Astrocyte (in vitro differentiated cells and primary cell): ENCODE data around the gene PCGF2. TPM values are rescaled to one million over a fixed set of nuclear protein-coding genes. Genes with fewer than 3 reads are reported as not detected.

Experiments used
- DNase-seq: peaks from one replicate; pipeline ENCODE4 v3.0.0-alpha.2; 2010; ENCODE audit warnings: low read depth
- FAIRE-seq: peaks from 2 replicates; lab custom pipeline; 2011; peaks lifted over from hg19 to GRCh38; lab: Jason Lieb, UNC
- H2AFZ ChIP-seq: 2 replicates; pipeline ENCODE4 v1.6.0; 2012; ENCODE audit warnings: low read depth, low read length, inconsistent platforms
- H3K27ac ChIP-seq: 2 replicates; pipeline ENCODE4 v1.5.1; 2011; ENCODE audit warnings: low read depth, low read length, inconsistent platforms
- H3K27me3 ChIP-seq: 2 replicates; pipeline ENCODE4 v1.6.0; 2011; ENCODE audit warnings: low read length, inconsistent platforms; ENCODE audit not compliant: insufficient read depth
- H3K36me3 ChIP-seq: 2 replicates; pipeline ENCODE4 v1.5.1; 2011; ENCODE audit warnings: low read length, inconsistent platforms; ENCODE audit not compliant: insufficient read depth
- H3K4me1 ChIP-seq: 2 replicates; pipeline ENCODE4 v1.5.1; 2011; ENCODE audit warnings: low read length, inconsistent platforms; ENCODE audit not compliant: insufficient read depth
- H3K4me2 ChIP-seq: 2 replicates; pipeline ENCODE4 v1.6.0; 2012; ENCODE audit warnings: low read length, inconsistent platforms
- H3K4me3 ChIP-seq: 2 replicates; pipeline ENCODE4 v1.5.1; 2011; ENCODE audit warnings: low read depth, mild to moderate bottlenecking, low read length, inconsistent platforms; ENCODE audit not compliant: insufficient read depth
- H3K79me2 ChIP-seq: 2 replicates; pipeline ENCODE4 v1.6.0; 2012; ENCODE audit warnings: mild to moderate bottlenecking, low read length, inconsistent platforms; ENCODE audit not compliant: insufficient read depth
- H3K9ac ChIP-seq: 2 replicates; pipeline ENCODE4 v1.6.0; 2012; ENCODE audit warnings: mild to moderate bottlenecking, low read length, inconsistent platforms
- H3K9me3 ChIP-seq: 2 replicates; pipeline ENCODE4 v1.5.1; 2012; ENCODE audit warnings: low read depth, mild to moderate bottlenecking, low read length, inconsistent platforms; ENCODE audit not compliant: insufficient read depth
- H4K20me1 ChIP-seq: 2 replicates; pipeline ENCODE4 v1.6.0; 2012; ENCODE audit warnings: low read length, inconsistent platforms; ENCODE audit not compliant: insufficient read depth
- H3K27ac Mint-ChIP-seq: one replicate; pipeline ENCODE4 v1.8.0; 2021; ENCODE audit warnings: mild to moderate bottlenecking, mixed read lengths; ENCODE audit not compliant: unreplicated experiment
- H3K27me3 Mint-ChIP-seq: one replicate; pipeline ENCODE4 v1.8.0; 2021; ENCODE audit warnings: low read depth, mixed read lengths; ENCODE audit not compliant: unreplicated experiment
- H3K36me3 Mint-ChIP-seq: one replicate; pipeline ENCODE4 v1.8.0; 2021; ENCODE audit warnings: low read depth, mixed read lengths; ENCODE audit not compliant: unreplicated experiment
- H3K4me1 Mint-ChIP-seq: one replicate; pipeline ENCODE4 v1.8.0; 2021; ENCODE audit warnings: low read depth, mixed read lengths; ENCODE audit not compliant: unreplicated experiment
- H3K4me3 Mint-ChIP-seq: one replicate; pipeline ENCODE4 v1.8.0; 2021; ENCODE audit warnings: mild to moderate bottlenecking, moderate library complexity, mixed read lengths; ENCODE audit not compliant: unreplicated experiment
- H3K9me3 Mint-ChIP-seq: one replicate; pipeline ENCODE4 v1.8.0; 2021; ENCODE audit warnings: mild to moderate bottlenecking, mixed read lengths; ENCODE audit not compliant: unreplicated experiment
- CTCF ChIP-seq: IDR thresholded peaks from 2 replicates; pipeline ENCODE4 v1.5.1; 2011; ENCODE audit warnings: low read depth, mild to moderate bottlenecking, inconsistent platforms, low read length, moderate library complexity; ENCODE audit not compliant: insufficient read depth
- EZH2 ChIP-seq: IDR thresholded peaks from 2 replicates; pipeline ENCODE4 v1.6.1; 2012; ENCODE audit warnings: mild to moderate bottlenecking, low read length, inconsistent platforms; ENCODE audit not compliant: insufficient read depth
- total RNA-seq: library from RNA; stranded (reverse); gene quantifications from 2 replicates; pipeline ENCODE4 v1.2.1, GENCODE V29; 2021

Gene PCGF2
- total RNA-seq, 1 donor from 2014 or later, result 73.7 TPM

GRCh38 chr17:38725066-38725465 is 23.1 kb downstream of the PCGF2 start:
- no peak overlapping the region for H3K4me2 ChIP-seq
- H3K9ac ChIP-seq, result no peak overlapping the region
- H3K4me1 Mint-ChIP-seq, result peaks cover 10% of the 10 kb centered on the region
- H3K9me3 Mint-ChIP-seq, result no peaks in the 10 kb centered on the region
- no peaks in the 10 kb centered on the region for H3K36me3 ChIP-seq
- H3K36me3 Mint-ChIP-seq, result peaks cover 4% of the 10 kb centered on the region
- H3K4me3 ChIP-seq, result no peak overlapping the region
- H3K27ac Mint-ChIP-seq, result no peak overlapping the region
- H3K27ac ChIP-seq, result no peak overlapping the region
- no peak overlapping the region for H2AFZ ChIP-seq
- H3K27me3 ChIP-seq, result no peaks in the 10 kb centered on the region
- peaks cover 7% of the 10 kb centered on the region for H3K4me1 ChIP-seq
- DNase-seq, result no peak
- H3K4me3 Mint-ChIP-seq, result no peak overlapping the region
- H3K27me3 Mint-ChIP-seq, result peaks cover 6% of the 10 kb centered on the region
- no peaks in the 10 kb centered on the region for H3K9me3 ChIP-seq
- no peak for FAIRE-seq
- no peak for TF ChIP-seq EZH2
- no peak for TF ChIP-seq CTCF
- H4K20me1 ChIP-seq, result no peaks in the 10 kb centered on the region
- H3K79me2 ChIP-seq, result no peaks in the 10 kb centered on the region

GRCh38 chr17:38724337-38724988 is 23.7 kb downstream of the PCGF2 start:
- no peak overlapping the region for H3K4me3 Mint-ChIP-seq
- H3K4me2 ChIP-seq, result no peak overlapping the region
- H3K79me2 ChIP-seq, result no peaks in the 10 kb centered on the region
- H3K36me3 ChIP-seq, result no peaks in the 10 kb centered on the region
- H3K4me1 Mint-ChIP-seq, result peaks cover 10% of the 10 kb centered on the region
- no peak for DNase-seq
- no peaks in the 10 kb centered on the region for H3K9me3 Mint-ChIP-seq
- peaks cover 6% of the 10 kb centered on the region for H3K27me3 Mint-ChIP-seq
- no peak overlapping the region for H3K9ac ChIP-seq
- TF ChIP-seq CTCF (no peak), EZH2 (no peak)
- FAIRE-seq, result no peak
- no peak overlapping the region for H3K27ac Mint-ChIP-seq
- no peak overlapping the region for H3K4me3 ChIP-seq
- H2AFZ ChIP-seq, result no peak overlapping the region
- H4K20me1 ChIP-seq, result no peaks in the 10 kb centered on the region
- peaks cover 4% of the 10 kb centered on the region for H3K36me3 Mint-ChIP-seq
- no peak overlapping the region for H3K27ac ChIP-seq
- H3K27me3 ChIP-seq, result no peaks in the 10 kb centered on the region
- H3K9me3 ChIP-seq, result no peaks in the 10 kb centered on the region
- H3K4me1 ChIP-seq, result peaks cover 3% of the 10 kb centered on the region

GRCh38 chr17:38721802-38722201 is 26.3 kb downstream of the PCGF2 start:
- no peak overlapping the region for H3K9ac ChIP-seq
- no peak overlapping the region for H3K4me3 ChIP-seq
- no peak overlapping the region for H3K4me3 Mint-ChIP-seq
- H3K27me3 Mint-ChIP-seq, result peaks cover 6% of the 10 kb centered on the region
- peaks cover 10% of the 10 kb centered on the region for H3K36me3 Mint-ChIP-seq
- no peaks in the 10 kb centered on the region for H3K9me3 ChIP-seq
- no peak overlapping the region for H2AFZ ChIP-seq
- H3K4me2 ChIP-seq, result no peak overlapping the region
- no peak overlapping the region for H3K27ac Mint-ChIP-seq
- H3K4me1 ChIP-seq, result no peaks in the 10 kb centered on the region
- H4K20me1 ChIP-seq, result no peaks in the 10 kb centered on the region
- peaks cover 3% of the 10 kb centered on the region for H3K4me1 Mint-ChIP-seq
- no peaks in the 10 kb centered on the region for H3K9me3 Mint-ChIP-seq
- DNase-seq, result no peak
- peaks cover 2% of the 10 kb centered on the region for H3K36me3 ChIP-seq
- no peak overlapping the region for H3K27ac ChIP-seq
- H3K79me2 ChIP-seq, result no peaks in the 10 kb centered on the region
- FAIRE-seq, result no peak
- TF ChIP-seq CTCF, result no peak
- TF ChIP-seq EZH2, result no peak
- H3K27me3 ChIP-seq, result no peaks in the 10 kb centered on the region
